ENCODE data around the gene SYT2.

Gene SYT2

GRCh38 chr1:202589190-202589930 lies 120.9 kb downstream of the SYT2 start:
- no peaks in the 10 kb centered on the region for H4K20me1 ChIP-seq (ENCODE audit: insufficient read depth, low read length)
- H3K79me2 ChIP-seq (ENCODE audit: insufficient read depth, low read length) = no peaks in the 10 kb centered on the region
- H3K27me3 ChIP-seq (ENCODE audit: insufficient read depth, low read length, poor library complexity) = no peaks in the 10 kb centered on the region
- ATAC-seq (ENCODE audit: insufficient read depth, low read depth) (no peak), DNase-seq (no peak)
- H3K27ac ChIP-seq (ENCODE audit: low read length) = no peak overlapping the region
- no peak overlapping the region for H3K4me2 ChIP-seq (ENCODE audit: insufficient read depth, low read length)
- TF ChIP-seq CTCF (IDR thresholded peaks at IDR 0.05; ENCODE audit: borderline replicate concordance, extremely low read depth, low read length, poor library complexity, severe bottlenecking) (no peak), EZH2 (IDR thresholded peaks at IDR 0.05; ENCODE audit: borderline replicate concordance, low read depth, low read length, severe bottlenecking) (no peak)
- no peaks in the 10 kb centered on the region for H3K9me3 ChIP-seq (ENCODE audit: insufficient read depth, low read length, severe bottlenecking)
- H2AFZ ChIP-seq (ENCODE audit: low read depth, low read length) = no peak overlapping the region
- no peak overlapping the region for H3K9ac ChIP-seq (ENCODE audit: low read depth, low read length)
- H3K4me3 ChIP-seq (ENCODE audit: low read depth in 1 of 2, low read length in 2 of 2) = no peak overlapping the region
- no peaks in the 10 kb centered on the region for H3K36me3 ChIP-seq (ENCODE audit: insufficient read depth, low read length)
- H3K4me1 ChIP-seq (ENCODE audit: insufficient read depth, low read length) = no peaks in the 10 kb centered on the region

- H3K4me2 ChIP-seq (ENCODE audit: insufficient read depth, low read length) = no peak overlapping the region
- H3K36me3 ChIP-seq (ENCODE audit: insufficient read depth, low read length) = no peaks in the 10 kb centered on the region
- H4K20me1 ChIP-seq (ENCODE audit: insufficient read depth, low read length) = no peaks in the 10 kb centered on the region
- ATAC-seq (ENCODE audit: insufficient read depth, low read depth) (no peak), DNase-seq (no peak)
- no peaks in the 10 kb centered on the region for H3K9me3 ChIP-seq (ENCODE audit: insufficient read depth, low read length, severe bottlenecking)
- no peak overlapping the region for H3K27ac ChIP-seq (ENCODE audit: low read length)
- H2AFZ ChIP-seq (ENCODE audit: low read depth, low read length) = no peak overlapping the region
- H3K9ac ChIP-seq (ENCODE audit: low read depth, low read length) = no peak overlapping the region
- TF ChIP-seq CTCF (IDR thresholded peaks at IDR 0.05; ENCODE audit: borderline replicate concordance, extremely low read depth, low read length, poor library complexity, severe bottlenecking) = no peak
- TF ChIP-seq EZH2 (IDR thresholded peaks at IDR 0.05; ENCODE audit: borderline replicate concordance, low read depth, low read length, severe bottlenecking) = no peak
- no peaks in the 10 kb centered on the region for H3K79me2 ChIP-seq (ENCODE audit: insufficient read depth, low read length)
- no peaks in the 10 kb centered on the region for H3K27me3 ChIP-seq (ENCODE audit: insufficient read depth, low read length, poor library complexity)
- no peaks in the 10 kb centered on the region for H3K4me1 ChIP-seq (ENCODE audit: insufficient read depth, low read length)
- no peak overlapping the region for H3K4me3 ChIP-seq (ENCODE audit: low read depth in 1 of 2, low read length in 2 of 2)
These were observed 121.6 kb downstream of the SYT2 start for GRCh38 chr1:202588503-202589189.

- no peaks in the 10 kb centered on the region for H3K27me3 ChIP-seq (ENCODE audit: insufficient read depth, low read length, poor library complexity)
- TF ChIP-seq CTCF (IDR thresholded peaks at IDR 0.05; ENCODE audit: borderline replicate concordance, extremely low read depth, low read length, poor library complexity, severe bottlenecking) (no peak), EZH2 (IDR thresholded peaks at IDR 0.05; ENCODE audit: borderline replicate concordance, low read depth, low read length, severe bottlenecking) (no peak)
These were observed 122.3 kb downstream of the SYT2 start for GRCh38 chr1:202587859-202588485.

More at GRCh38 chr1:202587859-202588485, 122.3 kb downstream of the SYT2 start:
- ATAC-seq (ENCODE audit: insufficient read depth, low read depth) (no peak), DNase-seq (no peak)
- Histone ChIP-seq H3K27ac (ENCODE audit: low read length) (no peak overlapping the region), H3K4me3 (ENCODE audit: low read depth in 1 of 2, low read length in 2 of 2) (no peak overlapping the region), H2AFZ (ENCODE audit: low read depth, low read length) (no peak overlapping the region), H3K4me1 (ENCODE audit: insufficient read depth, low read length) (no peaks in the 10 kb centered on the region), H3K9me3 (ENCODE audit: insufficient read depth, low read length, severe bottlenecking) (no peaks in the 10 kb centered on the region), H4K20me1 (ENCODE audit: insufficient read depth, low read length) (no peaks in the 10 kb centered on the region), H3K9ac (ENCODE audit: low read depth, low read length) (no peak overlapping the region), H3K79me2 (ENCODE audit: insufficient read depth, low read length) (no peaks in the 10 kb centered on the region), H3K36me3 (ENCODE audit: insufficient read depth, low read length) (no peaks in the 10 kb centered on the region), H3K4me2 (ENCODE audit: insufficient read depth, low read length) (no peak overlapping the region)

Measured in DND-41 (cell line).